ENCODE data around the gene SLC29A2.

The SLC29A2 gene

DNA sequence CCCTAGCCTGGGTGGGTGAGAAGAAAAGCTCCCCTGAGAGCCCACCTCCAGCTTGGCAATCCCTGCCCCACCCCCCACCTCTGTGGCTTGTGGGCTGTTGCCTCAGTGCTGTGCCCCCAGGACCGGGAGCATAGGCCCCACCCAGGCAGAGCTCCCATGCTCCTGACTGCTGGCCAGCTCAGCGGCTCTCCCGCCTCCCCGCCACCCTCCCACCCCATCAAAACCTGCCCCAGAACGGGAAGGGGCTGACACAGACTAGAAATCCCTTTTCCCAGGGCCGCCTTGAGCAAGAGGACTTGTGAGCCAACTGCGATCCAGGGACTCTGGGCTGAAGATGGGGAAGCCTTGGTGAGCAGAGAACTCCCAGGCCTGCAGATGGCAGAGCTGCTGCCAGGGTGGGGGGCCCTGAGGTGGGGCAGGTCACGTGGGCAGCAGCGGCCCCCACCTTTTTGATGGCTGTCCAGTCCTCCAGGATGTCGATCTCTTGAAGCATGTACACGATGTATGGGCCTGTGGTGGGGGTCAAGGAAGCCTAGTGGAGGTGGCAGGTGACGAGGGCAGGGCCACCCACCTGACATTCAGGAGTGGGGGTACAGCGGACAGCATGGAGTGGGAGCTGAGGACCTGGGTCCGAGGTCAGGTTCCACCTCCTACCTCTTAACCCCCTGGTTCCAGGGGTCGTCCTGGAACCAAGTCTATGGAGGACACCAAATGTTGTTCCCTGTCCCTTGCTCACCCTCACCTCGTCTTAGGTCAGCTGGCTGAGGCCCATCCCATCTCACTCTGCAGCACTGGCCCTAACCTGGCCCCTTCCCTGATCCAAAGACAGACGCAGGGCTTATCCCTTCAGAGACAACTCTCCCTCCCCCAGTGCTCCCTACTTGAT lies 33.0 kb downstream of the SLC29A2 start:
- Histone ChIP-seq H2BK120ac (ENCODE audit: low read depth, low read length) (no peak overlapping the region), H2BK15ac (ENCODE audit: low read length) (peak overlapping the region; percentile 16), H3K23ac (ENCODE audit: low read depth, low read length, poor library complexity) (no peak overlapping the region), H2AFZ (ENCODE audit: low read length) (no peak overlapping the region), H3K9me3 (replicated peaks in 1 of 2; ENCODE audit: control insufficient read depth in 2 of 2, insufficient read depth in 1 of 2, low read depth in 1 of 2, low read length in 2 of 2) (peaks cover 0 to 3% of the 10 kb centered on the region in 2 donors), H2AK5ac (ENCODE audit: low read depth, low read length) (no peak overlapping the region), H3K4me2 (ENCODE audit: insufficient read depth, low read length, poor library complexity, severe bottlenecking) (no peak overlapping the region), H3K4me1 (ENCODE audit: control insufficient read depth in 2 of 2, insufficient read depth in 1 of 2, low read depth in 1 of 2, low read length in 2 of 2) (peaks cover 15 to 24% of the 10 kb centered on the region in 2 donors), H3K14ac (ENCODE audit: low read length) (no peak overlapping the region), H4K91ac (ENCODE audit: low read depth, low read length, poor library complexity) (no peak overlapping the region), H2BK5ac (ENCODE audit: low read length) (no peak overlapping the region), H2BK12ac (ENCODE audit: low read length) (no peak overlapping the region), H3K4me3 (ENCODE audit: low read length in 2 of 2) (no peak overlapping the region), H3K18ac (ENCODE audit: low read length) (no peak overlapping the region), H3K36me3 (replicated peaks in 1 of 2; ENCODE audit: control insufficient read depth in 2 of 2, insufficient read depth in 2 of 2, low read length in 2 of 2) (peaks cover 34 to 52% of the 10 kb centered on the region in 2 donors), H3K4ac (ENCODE audit: low read length) (no peak overlapping the region), H3K9ac (ENCODE audit: low read depth, low read length, poor library complexity) (peak overlapping the region; percentile 2), H3K27ac (replicated peaks; ENCODE audit: low read length) (no peak overlapping the region), H3K79me1 (ENCODE audit: low read depth, low read length) (peaks cover 8% of the 10 kb centered on the region), H3K27me3 (ENCODE audit: control insufficient read depth in 3 of 3, insufficient read depth in 3 of 3, low read depth in 1 of 3, low read length in 3 of 3) (no peaks in the 10 kb centered on the region), H4K8ac (ENCODE audit: low read depth, low read length) (peak overlapping the region; percentile 32)
- DNase-seq (ENCODE audit: low spot score): no peak
- no CpG with 5 or more reads among the region's 17 CpGs for WGBS, 2 donors (ENCODE audit: extremely low coverage in 2 of 2, insufficient read length in 2 of 2, insufficient replicate concordance in 1 of 2)

DNA sequence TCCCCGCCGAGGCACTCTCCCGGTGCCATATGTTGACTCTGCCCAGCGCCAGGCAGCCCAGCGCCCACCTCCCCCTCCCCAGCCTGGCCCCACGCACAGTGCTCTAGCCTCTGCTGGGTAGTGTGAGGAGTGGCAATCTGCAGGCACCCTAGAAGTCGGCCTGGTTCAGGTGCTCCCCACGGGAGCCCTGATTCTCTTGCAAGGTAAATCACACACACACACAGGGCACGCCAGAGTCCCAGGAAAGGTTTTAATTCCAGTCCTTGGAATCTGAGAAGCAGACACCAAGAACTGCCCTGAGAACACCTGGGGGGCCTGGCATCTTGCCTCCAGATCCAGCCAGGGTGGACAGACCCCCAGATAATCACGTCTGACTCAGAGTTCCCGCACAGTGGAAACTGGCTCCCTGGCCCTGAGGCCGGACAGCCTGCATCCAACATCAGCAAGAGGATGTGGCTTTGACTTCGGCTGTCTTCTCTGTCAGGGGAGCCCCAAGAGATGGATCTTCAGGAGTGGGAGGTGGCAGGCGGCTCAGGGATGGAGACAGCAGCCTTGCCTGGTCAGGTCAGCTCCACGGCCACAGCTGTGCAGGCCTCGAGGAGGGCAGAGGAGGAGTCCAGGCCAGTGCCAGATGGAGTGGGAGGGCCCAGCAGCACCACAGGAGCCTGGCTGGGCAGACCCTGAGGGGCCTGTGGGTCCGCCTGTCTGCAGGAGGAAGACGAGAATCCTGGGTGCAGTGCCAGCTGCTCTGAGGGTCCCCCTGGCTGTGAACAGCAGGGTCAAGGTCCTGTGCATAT lies 34.3 kb downstream of the SLC29A2 start:
- Histone ChIP-seq H3K9me3 (replicated peaks in 1 of 2; ENCODE audit: control insufficient read depth in 2 of 2, insufficient read depth in 1 of 2, low read depth in 1 of 2, low read length in 2 of 2) (peaks cover 0 to 3% of the 10 kb centered on the region in 2 donors), H3K9ac (ENCODE audit: low read depth, low read length, poor library complexity) (peak overlapping the region; percentile 12), H2AK5ac (ENCODE audit: low read depth, low read length) (no peak overlapping the region), H2AFZ (ENCODE audit: low read length) (no peak overlapping the region), H3K4me2 (ENCODE audit: insufficient read depth, low read length, poor library complexity, severe bottlenecking) (no peak overlapping the region), H3K14ac (ENCODE audit: low read length) (no peak overlapping the region), H2BK120ac (ENCODE audit: low read depth, low read length) (no peak overlapping the region), H2BK15ac (ENCODE audit: low read length) (peak overlapping the region; percentile 6), H3K79me1 (ENCODE audit: low read depth, low read length) (peaks cover 8% of the 10 kb centered on the region), H2BK5ac (ENCODE audit: low read length) (no peak overlapping the region), H3K27ac (replicated peaks; ENCODE audit: low read length) (peak overlapping the region; percentile 12), H2BK12ac (ENCODE audit: low read length) (peak overlapping the region; percentile 16), H3K36me3 (replicated peaks in 1 of 2; ENCODE audit: control insufficient read depth in 2 of 2, insufficient read depth in 2 of 2, low read length in 2 of 2) (peaks cover 33 to 44% of the 10 kb centered on the region in 2 donors), H3K23ac (ENCODE audit: low read depth, low read length, poor library complexity) (no peak overlapping the region), H3K27me3 (ENCODE audit: control insufficient read depth in 3 of 3, insufficient read depth in 3 of 3, low read depth in 1 of 3, low read length in 3 of 3) (no peaks in the 10 kb centered on the region), H3K4me1 (ENCODE audit: control insufficient read depth in 2 of 2, insufficient read depth in 1 of 2, low read depth in 1 of 2, low read length in 2 of 2) (peaks cover 15 to 24% of the 10 kb centered on the region in 2 donors), H3K4ac (ENCODE audit: low read length) (no peak overlapping the region), H4K8ac (ENCODE audit: low read depth, low read length) (no peak overlapping the region), H3K18ac (ENCODE audit: low read length) (peak overlapping the region; percentile 67), H3K4me3 (ENCODE audit: low read length in 2 of 2) (no peak overlapping the region), H4K91ac (ENCODE audit: low read depth, low read length, poor library complexity) (no peak overlapping the region)
- DNase-seq (ENCODE audit: low spot score): no peak
- WGBS, 2 donors (ENCODE audit: extremely low coverage in 2 of 2, insufficient read length in 2 of 2, insufficient replicate concordance in 1 of 2): no CpG with 5 or more reads among the region's 18 CpGs

GRCh38 chr11:66336234-66337102 lies 35.1 kb downstream of the SLC29A2 start, which contains the start of gene RIN1:
Gene RIN1, minus strand, starts transcription at chr11:66336434. Its CDS starts 32 bp downstream, at chr11:66336402.
- H2BK5ac ChIP-seq (ENCODE audit: low read length): peak within 1 kb of the TSS; percentile 75
- H2BK12ac ChIP-seq (ENCODE audit: low read length): peak within 1 kb of the TSS; percentile 97
- peak within 1 kb of the TSS; percentile 54 for H3K27ac ChIP-seq (replicated peaks; ENCODE audit: low read length)
- peak within 1 kb of the TSS; percentile 67 for H3K18ac ChIP-seq (ENCODE audit: low read length)
- H3K27me3 ChIP-seq (ENCODE audit: control insufficient read depth in 3 of 3, insufficient read depth in 3 of 3, low read depth in 1 of 3, low read length in 3 of 3): no peaks in the 10 kb centered on the region
- H2BK120ac ChIP-seq (ENCODE audit: low read depth, low read length): no peak within 1 kb of the TSS
- H3K4me1 ChIP-seq (ENCODE audit: control insufficient read depth in 2 of 2, insufficient read depth in 1 of 2, low read depth in 1 of 2, low read length in 2 of 2): peaks cover 15 to 24% of the 10 kb centered on the region in 2 donors
- peak within 1 kb of the TSS; percentile 37 for H3K4ac ChIP-seq (ENCODE audit: low read length)
- H3K36me3 ChIP-seq (replicated peaks in 1 of 2; ENCODE audit: control insufficient read depth in 2 of 2, insufficient read depth in 2 of 2, low read length in 2 of 2): peaks cover 26 to 36% of the 10 kb centered on the region in 2 donors
- H3K14ac ChIP-seq (ENCODE audit: low read length): peak within 1 kb of the TSS; percentile 94
- peak within 1 kb of the TSS; percentile 2 for H2AK5ac ChIP-seq (ENCODE audit: low read depth, low read length)
- H3K79me1 ChIP-seq (ENCODE audit: low read depth, low read length): peaks cover 5% of the 10 kb centered on the region
- H3K4me2 ChIP-seq (ENCODE audit: insufficient read depth, low read length, poor library complexity, severe bottlenecking): peak within 1 kb of the TSS; percentile 97
- no peak for DNase-seq (ENCODE audit: low spot score)
- H3K9ac ChIP-seq (ENCODE audit: low read depth, low read length, poor library complexity): peak within 1 kb of the TSS; percentile 81
- peak within 1 kb of the TSS; percentile 83 for H3K23ac ChIP-seq (ENCODE audit: low read depth, low read length, poor library complexity)
- WGBS, 2 donors (ENCODE audit: extremely low coverage in 2 of 2, insufficient read length in 2 of 2, insufficient replicate concordance in 1 of 2): no CpG with 5 or more reads among the region's 22 CpGs
- H3K4me3 ChIP-seq (ENCODE audit: low read length in 2 of 2): peak within 1 kb of the TSS; percentile 53 to 76
- peak within 1 kb of the TSS; percentile 87 for H2AFZ ChIP-seq (ENCODE audit: low read length)
- H4K8ac ChIP-seq (ENCODE audit: low read depth, low read length): peak within 1 kb of the TSS; percentile 7
- H4K91ac ChIP-seq (ENCODE audit: low read depth, low read length, poor library complexity): no peak within 1 kb of the TSS
- H3K9me3 ChIP-seq (replicated peaks in 1 of 2; ENCODE audit: control insufficient read depth in 2 of 2, insufficient read depth in 1 of 2, low read depth in 1 of 2, low read length in 2 of 2): no peaks in the 10 kb centered on the region
- H2BK15ac ChIP-seq (ENCODE audit: low read length): peak within 1 kb of the TSS; percentile 99

Data from neuronal stem cell (in vitro differentiated cells).